ENCODE measurements around the gene PIK3C3.
"Not testable (repeated sequence)": the region's sequence is repeated elsewhere in the genome, so short reads cannot be mapped to it uniquely, and the experiment has no call there.

PIK3C3 gene

GRCh38 chr18:41965634-41966255 lies 10.7 kb downstream of the PIK3C3 start:
- no peak for DNase-seq (ENCODE audit: low spot score)

- no peak for DNase-seq (ENCODE audit: low spot score)
Measured at GRCh38 chr18:41966943-41967342, 11.9 kb downstream of the PIK3C3 start.

GRCh38 chr18:41967680-41968079 lies 12.6 kb downstream of the PIK3C3 start:
- DNase-seq (ENCODE audit: low spot score), result no peak

- no peak for DNase-seq (ENCODE audit: low spot score)
Measured at GRCh38 chr18:41969881-41970280, 14.8 kb downstream of the PIK3C3 start.

GRCh38 chr18:41972067-41972925 lies 17.3 kb downstream of the PIK3C3 start:
- no peak for DNase-seq (ENCODE audit: low spot score)

GRCh38 chr18:41973983-41974382 lies 18.9 kb downstream of the PIK3C3 start:
- no peak for DNase-seq (ENCODE audit: low spot score)

GRCh38 chr18:41974796-41975201 lies 19.8 kb downstream of the PIK3C3 start:
- no peak for DNase-seq (ENCODE audit: low spot score)

- no peak for DNase-seq (ENCODE audit: low spot score)
Measured at GRCh38 chr18:41975284-41975683, 20.2 kb downstream of the PIK3C3 start.

GRCh38 chr18:41977233-41977632 lies 22.2 kb downstream of the PIK3C3 start:
- no peak for DNase-seq (ENCODE audit: low spot score)

- no peak for DNase-seq (ENCODE audit: low spot score)
Measured at GRCh38 chr18:41982942-41983660, 28.1 kb downstream of the PIK3C3 start.

GRCh38 chr18:41985914-41986313 lies 30.9 kb downstream of the PIK3C3 start:
- no peak for DNase-seq (ENCODE audit: low spot score)

- DNase-seq (ENCODE audit: low spot score), result no peak
Measured at GRCh38 chr18:41989508-41989907, 34.5 kb downstream of the PIK3C3 start.

GRCh38 chr18:41992066-41992465 lies 37.0 kb downstream of the PIK3C3 start:
- DNase-seq (ENCODE audit: low spot score), result no peak

GRCh38 chr18:41992703-41993102 lies 37.7 kb downstream of the PIK3C3 start:
- DNase-seq (ENCODE audit: low spot score), result no peak

- no peak for DNase-seq (ENCODE audit: low spot score)
Measured at GRCh38 chr18:41993151-41993550, 38.1 kb downstream of the PIK3C3 start.

GRCh38 chr18:41996020-41996419 lies 41.0 kb downstream of the PIK3C3 start:
- peak; percentile 34 for DNase-seq (ENCODE audit: low spot score)

- no peak for DNase-seq (ENCODE audit: low spot score)
Measured at GRCh38 chr18:41999751-42000150, 44.7 kb downstream of the PIK3C3 start.

GRCh38 chr18:42001801-42002200 lies 46.8 kb downstream of the PIK3C3 start:
- DNase-seq (ENCODE audit: low spot score), result no peak

GRCh38 chr18:42004653-42005052 lies 49.6 kb downstream of the PIK3C3 start:
- DNase-seq (ENCODE audit: low spot score), result no peak

- no peak for DNase-seq (ENCODE audit: low spot score)
Measured at GRCh38 chr18:42005782-42006181, 50.7 kb downstream of the PIK3C3 start.

GRCh38 chr18:42009457-42009856 lies 54.4 kb downstream of the PIK3C3 start:
- DNase-seq (ENCODE audit: low spot score), result not testable (repeated sequence)

- DNase-seq (ENCODE audit: low spot score), result no peak
Measured at GRCh38 chr18:42011053-42011452, 56.0 kb downstream of the PIK3C3 start.

GRCh38 chr18:42018831-42019230 lies 63.8 kb downstream of the PIK3C3 start:
- DNase-seq (ENCODE audit: low spot score), result no peak

Data from hematopoietic multipotent progenitor cell treated with erythropoietin and hydrocortisone succinate and interleukin-3 and kit ligand, for 17 days (in vitro differentiated cells).